GM12801 (cell line): Measurements from ENCODE around the gene TAS2R39.

Experiments used
- CTCF ChIP-seq: IDR thresholded peaks from one replicate; pipeline ENCODE4 v1.5.1; 2011; ENCODE audit warnings: control low read depth; ENCODE audit not compliant: insufficient read length; ENCODE audit errors: extremely low read depth

Gene TAS2R39

GRCh38 chr7:143183024-143183423 lies at the start of gene TAS2R39:
Gene TAS2R39 (plus strand): TSS chr7:143183419. CDS start chr7:143183419, 0 bp downstream.
- no peak for TF ChIP-seq CTCF

- TF ChIP-seq CTCF, result no peak
Measured at GRCh38 chr7:143147070-143147469, 36.1 kb upstream of the TAS2R39 start.

- TF ChIP-seq CTCF, result no peak
Measured at GRCh38 chr7:143148050-143148449, 35.2 kb upstream of the TAS2R39 start.

- TF ChIP-seq CTCF, result no peak
Measured at GRCh38 chr7:143148651-143149050, 34.6 kb upstream of the TAS2R39 start.

GRCh38 chr7:143171697-143172096 lies 11.5 kb upstream of the TAS2R39 start:
- TF ChIP-seq CTCF, result no peak

GRCh38 chr7:143172354-143172753 lies 10.9 kb upstream of the TAS2R39 start:
- TF ChIP-seq CTCF, result no peak

- TF ChIP-seq CTCF, result no peak
Measured at GRCh38 chr7:143176128-143176527, 7.1 kb upstream of the TAS2R39 start.
